Prostate gland (tissue), 2 donors: ENCODE data around the gene ZXDC. TPM values are rescaled to one million over a fixed set of nuclear protein-coding genes. Genes with fewer than 3 reads are reported as not detected.

Experiments used
- DNase-seq: peaks from one replicate; pipeline ENCODE4 v3.0.0-alpha.2; 2019; ENCODE audit warnings: low spot score
- H3K27ac ChIP-seq, 2 donors: fragments of 200-600 bp; sonication (generic); 2 replicates each; pipeline ENCODE4 v1.5.1; 2017 to 2019
- H3K27me3 ChIP-seq: fragments of 200-600 bp; sonication (generic); replicated peaks from 2 replicates; pipeline ENCODE4 v1.5.1; 2019; ENCODE audit not compliant: insufficient read depth
- H3K36me3 ChIP-seq, 2 donors: fragments of 200-600 bp; sonication (generic); 1 replicate in 1 of 2; 2 replicates in 1 of 2; pipeline versions ENCODE4 v1.5.1 to v1.8.1; 2017 to 2019
- H3K4me1 ChIP-seq: fragments of 200-600 bp; sonication (generic); replicated peaks from 2 replicates; pipeline ENCODE4 v1.5.1; 2019
- H3K4me3 ChIP-seq, 2 donors: fragments of 200-600 bp; sonication (generic); 2 replicates each; pipeline ENCODE4 v1.5.1; 2017 to 2019
- H3K9me3 ChIP-seq: fragments of 200-600 bp; sonication (generic); 2 replicates; pipeline ENCODE4 v1.5.1; 2017
- POLR2A ChIP-seq: fragments of 450-650 bp; IDR thresholded peaks from one replicate; pipeline ENCODE4 v1.6.1; 2016; ENCODE audit warnings: antibody characterized with exemption, mild to moderate bottlenecking
- POLR2AphosphoS5 ChIP-seq: sonication (generic); formaldehyde crosslinking; IDR thresholded peaks from one replicate; pipeline ENCODE4 v1.6.1; 2017; ENCODE audit warnings: antibody characterized with exemption
- WGBS: methylation state at CpG from one replicate; pipeline ENCODE4 v1.1.5; 2018; 5-methylcytosine and 5-hydroxymethylcytosine counted together
- intact Hi-C: fragments of 100-400 bp; cut with DNase I; formaldehyde crosslinking; loops from one replicate; pipeline ENCODE4 v1.14.2; 2022
- total RNA-seq, 2 donors: library from RNA; depleted of rRNA; stranded (reverse); fragments of >200 nt; gene quantifications; one replicate each; pipeline ENCODE4 v1.1.0, GENCODE V29; 2016
- TF ChIP-seq, protein P1 (sequence below), 4 experiments: fragments of 200-600 bp in 2 of 4; fragments of 450-650 bp in 2 of 4; sonication (generic) in 2 of 4; IDR thresholded peaks; 1 replicate in 3 of 4; 2 replicates in 1 of 4; pipeline ENCODE4 v1.5.1; 2016 to 2019; ENCODE audit warnings: antibody characterized with exemption in 4 of 4, mild to moderate bottlenecking in 2 of 4, moderate library complexity in 2 of 4

ZXDC gene
- total RNA-seq, 2 donors from 2014 or later, result 47.7 to 87.0 TPM

- Histone ChIP-seq H3K4me1 (no peaks in the 10 kb centered on the region), H3K9me3 (no peaks in the 10 kb centered on the region), H3K27me3 (no peaks in the 10 kb centered on the region), H3K27ac (no peak overlapping the region), H3K4me3 (no peak overlapping the region), H3K36me3 (no peaks in the 10 kb centered on the region)
- TF ChIP-seq, protein P1, sequence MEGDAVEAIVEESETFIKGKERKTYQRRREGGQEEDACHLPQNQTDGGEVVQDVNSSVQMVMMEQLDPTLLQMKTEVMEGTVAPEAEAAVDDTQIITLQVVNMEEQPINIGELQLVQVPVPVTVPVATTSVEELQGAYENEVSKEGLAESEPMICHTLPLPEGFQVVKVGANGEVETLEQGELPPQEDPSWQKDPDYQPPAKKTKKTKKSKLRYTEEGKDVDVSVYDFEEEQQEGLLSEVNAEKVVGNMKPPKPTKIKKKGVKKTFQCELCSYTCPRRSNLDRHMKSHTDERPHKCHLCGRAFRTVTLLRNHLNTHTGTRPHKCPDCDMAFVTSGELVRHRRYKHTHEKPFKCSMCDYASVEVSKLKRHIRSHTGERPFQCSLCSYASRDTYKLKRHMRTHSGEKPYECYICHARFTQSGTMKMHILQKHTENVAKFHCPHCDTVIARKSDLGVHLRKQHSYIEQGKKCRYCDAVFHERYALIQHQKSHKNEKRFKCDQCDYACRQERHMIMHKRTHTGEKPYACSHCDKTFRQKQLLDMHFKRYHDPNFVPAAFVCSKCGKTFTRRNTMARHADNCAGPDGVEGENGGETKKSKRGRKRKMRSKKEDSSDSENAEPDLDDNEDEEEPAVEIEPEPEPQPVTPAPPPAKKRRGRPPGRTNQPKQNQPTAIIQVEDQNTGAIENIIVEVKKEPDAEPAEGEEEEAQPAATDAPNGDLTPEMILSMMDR (IDR thresholded peaks at IDR 0.05), result no peak
- TF ChIP-seq POLR2A (no peak), POLR2AphosphoS5 (no peak)
- WGBS, result 76% methylated on average over 10 of the region's 10 CpGs
- DNase-seq, result no peak
- intact Hi-C loops, result no loop called here
Observed at GRCh38 chr3:126498929-126499328, 23.2 kb upstream of the ZXDC start.

DNA sequence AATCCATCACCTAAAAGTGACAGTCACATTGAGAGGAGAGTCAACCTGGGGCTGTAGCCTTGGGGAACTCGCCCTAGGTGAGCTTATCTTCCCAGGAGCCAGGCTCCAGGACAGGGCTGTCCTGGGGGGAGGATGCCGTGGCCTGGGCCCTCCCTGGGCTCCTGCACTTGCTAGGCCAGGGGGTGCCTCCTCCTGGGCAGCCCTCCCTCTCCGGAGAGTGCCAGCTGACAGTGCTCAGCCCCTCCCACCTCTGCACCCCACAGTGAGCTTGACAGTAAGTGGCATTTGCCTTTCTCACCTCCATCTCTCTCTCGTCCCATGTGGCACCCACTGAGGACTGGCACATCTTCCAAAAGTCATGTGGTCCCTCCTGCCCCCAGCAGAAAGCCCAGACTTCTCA lies 22.8 kb upstream of the ZXDC start:
- no peak overlapping the region for H3K4me3 ChIP-seq
- H3K27ac ChIP-seq, result no peak overlapping the region
- no peaks in the 10 kb centered on the region for H3K4me1 ChIP-seq
- intact Hi-C loops, result no loop called here
- no peaks in the 10 kb centered on the region for H3K9me3 ChIP-seq
- no peak for DNase-seq
- WGBS, result 73% methylated on average over 4 of the region's 4 CpGs
- H3K36me3 ChIP-seq, result no peaks in the 10 kb centered on the region
- H3K27me3 ChIP-seq, result no peaks in the 10 kb centered on the region
- TF ChIP-seq, protein P1 (IDR thresholded peaks at IDR 0.05), result no peak
- TF ChIP-seq POLR2A (no peak), POLR2AphosphoS5 (no peak)

GRCh38 chr3:126497956-126498355 lies 22.3 kb upstream of the ZXDC start:
- 98% methylated on average over 6 of the region's 6 CpGs for WGBS
- H3K4me3 ChIP-seq, result no peak overlapping the region
- TF ChIP-seq, protein P1 (IDR thresholded peaks at IDR 0.05), result no peak
- TF ChIP-seq POLR2A (no peak), POLR2AphosphoS5 (no peak)
- DNase-seq, result no peak
- H3K9me3 ChIP-seq, result no peaks in the 10 kb centered on the region
- no peaks in the 10 kb centered on the region for H3K36me3 ChIP-seq
- no peak overlapping the region for H3K27ac ChIP-seq
- no peaks in the 10 kb centered on the region for H3K4me1 ChIP-seq
- H3K27me3 ChIP-seq, result no peaks in the 10 kb centered on the region
- intact Hi-C loops, result no loop called here

- no peaks in the 10 kb centered on the region for H3K27me3 ChIP-seq
- no peaks in the 10 kb centered on the region for H3K9me3 ChIP-seq
- TF ChIP-seq, protein P1 (IDR thresholded peaks at IDR 0.05), result no peak
- TF ChIP-seq POLR2A (no peak), POLR2AphosphoS5 (no peak)
- no peak overlapping the region for H3K4me3 ChIP-seq
- H3K36me3 ChIP-seq, result no peaks in the 10 kb centered on the region
- no peak for DNase-seq
- 79% methylated on average over 21 of the region's 21 CpGs for WGBS
- no peaks in the 10 kb centered on the region for H3K4me1 ChIP-seq
- H3K27ac ChIP-seq, result no peak overlapping the region
- intact Hi-C loops, result no loop called here
Observed at GRCh38 chr3:126496894-126497850, 21.5 kb upstream of the ZXDC start.

DNA sequence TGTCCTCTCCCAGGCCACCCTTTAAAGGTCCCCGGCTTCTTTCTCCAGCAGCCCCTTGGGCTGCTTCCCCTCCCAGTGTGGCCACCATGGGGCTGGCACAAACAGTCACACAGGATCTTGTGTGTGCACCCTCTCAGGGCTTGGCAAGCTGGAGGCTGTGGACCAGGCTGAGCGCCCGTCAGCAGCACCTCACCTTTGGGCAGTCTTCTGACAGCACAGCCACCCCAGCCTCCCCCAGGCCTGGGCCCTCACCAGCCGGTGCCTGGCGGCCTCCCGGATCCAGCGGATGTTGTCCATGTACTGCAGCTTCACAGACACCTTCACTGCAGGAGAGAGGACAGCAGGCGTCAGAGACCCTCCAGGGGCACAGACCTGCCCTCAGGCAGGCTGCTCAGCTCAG lies 20.1 kb upstream of the ZXDC start:
- DNase-seq, result no peak
- Histone ChIP-seq H3K27ac (no peak overlapping the region), H3K4me1 (no peaks in the 10 kb centered on the region), H3K4me3 (no peak overlapping the region), H3K27me3 (no peaks in the 10 kb centered on the region), H3K9me3 (no peaks in the 10 kb centered on the region), H3K36me3 (no peaks in the 10 kb centered on the region)
- TF ChIP-seq POLR2AphosphoS5, result no peak
- no peak for TF ChIP-seq POLR2A
- TF ChIP-seq, protein P1 (IDR thresholded peaks at IDR 0.05), result no peak
- intact Hi-C loops, result no loop called here
- 98% methylated on average over 7 of the region's 8 CpGs for WGBS
